ENCODE results near the gene ZNF614.

DNA sequence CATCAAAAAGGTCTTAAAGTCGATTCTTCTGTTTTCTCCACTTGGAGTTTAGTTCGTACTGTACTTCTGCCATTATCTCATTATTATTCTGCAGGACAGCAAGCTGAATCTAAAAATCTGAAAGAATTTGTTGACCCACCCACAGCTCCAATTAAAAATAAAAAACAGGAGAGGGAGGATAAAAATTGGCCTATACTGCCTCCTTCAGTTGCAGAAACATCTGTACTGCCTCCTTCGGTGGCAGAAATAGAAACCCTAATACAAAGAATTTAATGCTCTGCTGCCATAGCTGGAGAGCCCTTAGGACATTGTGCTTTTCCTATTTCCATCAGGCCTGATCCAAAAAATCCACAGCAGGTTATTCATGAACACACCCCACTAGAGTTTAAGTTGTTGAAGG lies 51.3 kb downstream of the ZNF614 start:
- TF ChIP-seq, protein P1, sequence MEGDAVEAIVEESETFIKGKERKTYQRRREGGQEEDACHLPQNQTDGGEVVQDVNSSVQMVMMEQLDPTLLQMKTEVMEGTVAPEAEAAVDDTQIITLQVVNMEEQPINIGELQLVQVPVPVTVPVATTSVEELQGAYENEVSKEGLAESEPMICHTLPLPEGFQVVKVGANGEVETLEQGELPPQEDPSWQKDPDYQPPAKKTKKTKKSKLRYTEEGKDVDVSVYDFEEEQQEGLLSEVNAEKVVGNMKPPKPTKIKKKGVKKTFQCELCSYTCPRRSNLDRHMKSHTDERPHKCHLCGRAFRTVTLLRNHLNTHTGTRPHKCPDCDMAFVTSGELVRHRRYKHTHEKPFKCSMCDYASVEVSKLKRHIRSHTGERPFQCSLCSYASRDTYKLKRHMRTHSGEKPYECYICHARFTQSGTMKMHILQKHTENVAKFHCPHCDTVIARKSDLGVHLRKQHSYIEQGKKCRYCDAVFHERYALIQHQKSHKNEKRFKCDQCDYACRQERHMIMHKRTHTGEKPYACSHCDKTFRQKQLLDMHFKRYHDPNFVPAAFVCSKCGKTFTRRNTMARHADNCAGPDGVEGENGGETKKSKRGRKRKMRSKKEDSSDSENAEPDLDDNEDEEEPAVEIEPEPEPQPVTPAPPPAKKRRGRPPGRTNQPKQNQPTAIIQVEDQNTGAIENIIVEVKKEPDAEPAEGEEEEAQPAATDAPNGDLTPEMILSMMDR (IDR thresholded peaks at IDR 0.05), result no peak
- no peak for TF ChIP-seq CEBPB (IDR thresholded peaks at IDR 0.05)
